ENCODE results near the gene LRP2BP. TPM values are rescaled to one million over a fixed set of nuclear protein-coding genes. Genes with fewer than 3 reads are reported as not detected.

The LRP2BP gene
- total and polyA plus RNA-seq, 5 donors from 2014 or later, result 0.54 to 3.5 (median 1.0) TPM

DNA sequence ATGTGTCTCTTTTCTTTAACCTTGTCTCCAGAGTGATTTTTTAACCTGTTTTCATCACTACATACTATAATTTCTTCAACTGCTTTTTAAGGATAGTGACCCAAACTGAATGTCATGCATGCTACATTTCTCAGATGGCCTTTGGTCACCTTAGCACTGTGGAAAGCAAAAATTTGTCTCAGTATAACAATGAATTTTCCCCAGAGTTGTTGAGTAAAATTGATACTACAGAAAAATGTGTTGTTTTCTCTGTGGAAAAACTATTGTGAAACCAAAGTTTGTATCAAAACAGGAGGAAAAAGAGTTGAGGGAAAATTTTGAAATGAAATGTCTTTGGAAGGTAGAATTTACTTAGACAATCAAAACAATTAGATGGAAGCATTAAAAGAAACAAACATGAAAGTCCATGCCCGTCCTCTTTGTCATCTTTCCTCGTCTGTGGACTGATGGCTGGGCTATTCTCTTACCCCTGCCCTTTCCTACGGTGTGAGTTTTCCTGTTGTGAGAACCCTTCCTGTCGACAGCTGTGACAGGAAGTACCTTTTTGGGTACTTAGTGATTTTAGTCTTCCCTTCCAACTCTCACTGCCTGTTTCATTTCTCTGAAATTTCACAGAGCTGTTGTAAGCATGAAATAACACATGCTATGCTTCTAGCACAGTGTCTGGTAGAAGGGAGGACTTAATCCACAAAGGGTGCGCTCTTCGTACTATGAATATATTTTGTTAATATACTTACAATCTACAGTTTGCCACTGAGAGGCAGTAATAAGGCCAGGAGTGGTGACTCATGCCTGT lies 50.8 kb downstream of the LRP2BP start:
- H3K4me1 ChIP-seq (ENCODE audit: control insufficient read depth, insufficient read depth, low read length, poor library complexity, severe bottlenecking), result peaks cover 11% of the 10 kb centered on the region
- peak overlapping the region in 1 of 4 donors; percentile 27 for H3K4me3 Mint-ChIP-seq
- H3K27me3 ChIP-seq (ENCODE audit: control insufficient read depth, insufficient read depth, low read length), result no peaks in the 10 kb centered on the region
- H3K36me3 ChIP-seq (ENCODE audit: control insufficient read depth, insufficient read depth, low read length), result peaks cover 24% of the 10 kb centered on the region
- H3K9me3 Mint-ChIP-seq, result peaks cover 0 to 1% (median 0%) of the 10 kb centered on the region in 7 donors
- DNase-seq, result peak in 1 of 3 donors; percentile 53
- peak overlapping the region; percentile 61 to 90 (median 83) for H3K27ac Mint-ChIP-seq
- peaks cover 12 to 21% (median 19%) of the 10 kb centered on the region in 4 donors for H3K4me1 Mint-ChIP-seq
- peaks cover 57% of the 10 kb centered on the region for H3K36me3 Mint-ChIP-seq
- peak overlapping the region; percentile 7 for H3K4me3 ChIP-seq (ENCODE audit: low read depth, low read length)
- no peaks in the 10 kb centered on the region for H3K27me3 Mint-ChIP-seq
- no peak overlapping the region for H3K27ac ChIP-seq (ENCODE audit: insufficient read depth, low read length, poor library complexity, severe bottlenecking)
- no peaks in the 10 kb centered on the region for H3K9me3 ChIP-seq (ENCODE audit: control insufficient read depth in 2 of 2, low read length in 2 of 2)
- no peak for ATAC-seq (ENCODE audit: low read depth in 2 of 2)

DNA sequence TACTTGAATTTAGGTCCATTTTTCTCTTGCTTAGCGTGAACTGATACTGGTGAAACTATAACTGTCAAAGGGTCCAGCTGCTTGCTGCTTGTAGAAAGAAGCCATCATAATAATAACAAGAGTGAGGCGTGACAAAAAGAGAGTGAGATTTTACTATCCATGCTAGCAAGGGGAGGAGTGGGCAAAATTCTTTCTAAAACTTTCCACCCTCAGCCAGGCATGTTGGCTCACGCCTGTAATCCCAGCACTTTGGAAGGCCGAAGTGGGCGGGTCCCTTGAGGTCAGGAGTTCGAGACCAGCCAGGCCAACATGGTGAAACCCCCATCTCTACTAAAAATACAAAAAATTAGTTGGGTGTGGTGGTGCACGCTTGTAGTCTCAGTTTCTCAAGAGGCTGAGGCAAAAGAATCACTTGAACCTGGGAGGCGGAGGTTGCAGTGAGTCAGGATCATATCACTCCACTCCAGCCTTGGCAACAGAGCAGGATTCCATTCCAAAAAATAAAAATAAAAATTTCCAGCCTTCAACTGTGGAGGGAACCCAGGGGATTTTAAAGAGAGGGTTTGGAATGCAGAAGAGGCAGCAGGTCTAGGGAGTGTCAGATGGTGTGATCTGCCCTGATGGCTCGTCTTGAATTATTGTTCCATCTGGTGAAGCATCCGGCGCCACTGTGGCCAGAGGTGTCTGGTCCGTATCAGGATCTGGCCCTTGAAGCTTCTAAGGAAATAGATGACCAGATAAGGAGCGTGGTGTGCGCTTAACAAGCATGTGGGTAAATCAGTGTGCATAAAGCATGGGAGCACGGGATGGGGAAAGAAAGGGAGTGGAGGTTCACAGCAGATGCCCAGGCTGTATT lies 51.8 kb downstream of the LRP2BP start:
- Mint-ChIP-seq H3K27ac (peak overlapping the region; percentile 61 to 90 (median 83)), H3K9me3 (peaks cover 0 to 1% (median 0%) of the 10 kb centered on the region in 7 donors), H3K36me3 (peaks cover 56% of the 10 kb centered on the region), H3K27me3 (no peaks in the 10 kb centered on the region), H3K4me3 (no peak overlapping the region), H3K4me1 (peaks cover 12 to 26% (median 24%) of the 10 kb centered on the region in 4 donors)
- peaks cover 11% of the 10 kb centered on the region for H3K4me1 ChIP-seq (ENCODE audit: control insufficient read depth, insufficient read depth, low read length, poor library complexity, severe bottlenecking)
- no peaks in the 10 kb centered on the region for H3K9me3 ChIP-seq (ENCODE audit: control insufficient read depth in 2 of 2, low read length in 2 of 2)
- no peak for DNase-seq
- H3K27ac ChIP-seq (ENCODE audit: insufficient read depth, low read length, poor library complexity, severe bottlenecking), result no peak overlapping the region
- no peak for ATAC-seq (ENCODE audit: low read depth in 2 of 2)
- no peaks in the 10 kb centered on the region for H3K27me3 ChIP-seq (ENCODE audit: control insufficient read depth, insufficient read depth, low read length)
- H3K4me3 ChIP-seq (ENCODE audit: low read depth, low read length), result no peak overlapping the region
- peaks cover 27% of the 10 kb centered on the region for H3K36me3 ChIP-seq (ENCODE audit: control insufficient read depth, insufficient read depth, low read length)

DNA sequence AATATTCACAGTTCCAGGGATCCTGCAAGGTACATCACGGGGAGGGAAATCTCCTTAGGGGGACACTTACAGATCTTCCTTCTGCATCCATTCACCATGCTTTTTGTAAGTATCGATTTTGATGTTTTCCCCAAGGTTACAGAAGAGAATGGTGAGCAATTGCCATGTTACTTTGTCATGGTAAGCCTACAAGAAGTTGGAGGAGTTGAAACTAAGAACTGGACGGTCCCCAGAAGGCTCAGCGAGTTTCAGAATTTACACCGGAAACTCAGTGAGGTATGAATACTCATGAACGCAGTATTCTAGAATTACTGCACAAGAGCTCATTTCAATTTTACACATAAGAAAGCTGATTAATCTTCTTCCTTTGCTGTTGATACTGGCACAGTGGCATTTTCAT lies 53.9 kb downstream of the LRP2BP start:
- no peak overlapping the region for H3K4me3 Mint-ChIP-seq
- Histone ChIP-seq H3K4me3 (ENCODE audit: low read depth, low read length) (no peak overlapping the region), H3K4me1 (ENCODE audit: control insufficient read depth, insufficient read depth, low read length, poor library complexity, severe bottlenecking) (peaks cover 11% of the 10 kb centered on the region), H3K36me3 (ENCODE audit: control insufficient read depth, insufficient read depth, low read length) (peaks cover 20% of the 10 kb centered on the region), H3K27ac (ENCODE audit: insufficient read depth, low read length, poor library complexity, severe bottlenecking) (no peak overlapping the region), H3K27me3 (ENCODE audit: control insufficient read depth, insufficient read depth, low read length) (no peaks in the 10 kb centered on the region), H3K9me3 (ENCODE audit: control insufficient read depth in 2 of 2, low read length in 2 of 2) (no peaks in the 10 kb centered on the region)
- H3K27ac Mint-ChIP-seq, result peak overlapping the region in 2 of 3 donors; percentile 27 to 33
- peaks cover 55% of the 10 kb centered on the region for H3K36me3 Mint-ChIP-seq
- DNase-seq (no peak), ATAC-seq (ENCODE audit: low read depth in 2 of 2) (no peak)
- peaks cover 0 to 2% (median 0%) of the 10 kb centered on the region in 7 donors for H3K9me3 Mint-ChIP-seq
- H3K27me3 Mint-ChIP-seq, result no peaks in the 10 kb centered on the region
- H3K4me1 Mint-ChIP-seq, result peaks cover 12 to 29% (median 25%) of the 10 kb centered on the region in 4 donors

DNA sequence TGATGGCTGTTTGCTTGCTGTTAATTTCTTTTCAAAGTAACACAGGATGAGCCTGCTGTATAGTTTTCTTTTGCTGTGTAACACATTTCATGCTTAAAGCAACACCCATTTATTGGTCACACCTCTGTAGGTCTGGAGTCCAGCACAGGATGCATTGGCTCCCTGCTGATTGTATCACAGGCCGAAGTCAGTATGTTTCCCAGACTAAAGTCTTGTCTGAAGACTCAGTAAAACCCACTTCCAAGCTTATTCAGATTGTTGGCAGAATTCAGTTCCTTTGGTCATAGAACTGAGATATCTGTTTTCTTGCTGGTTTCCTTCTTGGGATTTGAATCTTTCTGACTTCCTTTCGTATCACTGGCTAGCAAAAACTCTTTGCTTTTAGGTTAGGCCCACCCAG lies 54.3 kb downstream of the LRP2BP start:
- ATAC-seq (ENCODE audit: low read depth in 2 of 2) (no peak), DNase-seq (no peak)
- Mint-ChIP-seq H3K27ac (peak overlapping the region in 1 of 3 donors; percentile 33), H3K4me1 (peaks cover 12 to 29% (median 25%) of the 10 kb centered on the region in 4 donors), H3K4me3 (no peak overlapping the region), H3K27me3 (no peaks in the 10 kb centered on the region), H3K9me3 (peaks cover 0 to 2% (median 0%) of the 10 kb centered on the region in 7 donors), H3K36me3 (peaks cover 53% of the 10 kb centered on the region)
- Histone ChIP-seq H3K36me3 (ENCODE audit: control insufficient read depth, insufficient read depth, low read length) (peaks cover 17% of the 10 kb centered on the region), H3K4me1 (ENCODE audit: control insufficient read depth, insufficient read depth, low read length, poor library complexity, severe bottlenecking) (peaks cover 11% of the 10 kb centered on the region), H3K4me3 (ENCODE audit: low read depth, low read length) (no peak overlapping the region), H3K27me3 (ENCODE audit: control insufficient read depth, insufficient read depth, low read length) (no peaks in the 10 kb centered on the region), H3K9me3 (ENCODE audit: control insufficient read depth in 2 of 2, low read length in 2 of 2) (no peaks in the 10 kb centered on the region), H3K27ac (ENCODE audit: insufficient read depth, low read length, poor library complexity, severe bottlenecking) (no peak overlapping the region)

DNA sequence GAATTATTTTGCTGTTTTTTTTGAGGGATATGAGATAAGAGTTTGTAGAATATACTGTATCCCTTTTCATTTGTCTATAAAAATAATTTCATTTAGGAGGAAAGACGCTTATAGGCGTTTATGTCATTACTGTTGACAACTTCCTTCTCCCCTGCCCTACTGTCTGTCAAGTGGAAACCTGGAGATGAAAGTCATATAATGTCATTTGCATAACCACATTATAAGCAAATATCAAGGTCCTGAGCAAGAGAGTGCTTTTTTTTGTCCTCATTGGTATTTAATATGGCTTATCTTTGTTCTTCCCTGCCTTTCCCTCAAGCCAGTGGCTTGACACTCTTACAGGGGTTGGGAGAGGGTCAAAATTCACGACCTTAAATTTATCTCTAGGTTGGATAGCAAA lies 55.8 kb downstream of the LRP2BP start:
- Histone ChIP-seq H3K9me3 (ENCODE audit: control insufficient read depth in 2 of 2, low read length in 2 of 2) (no peaks in the 10 kb centered on the region), H3K27me3 (ENCODE audit: control insufficient read depth, insufficient read depth, low read length) (no peaks in the 10 kb centered on the region), H3K4me1 (ENCODE audit: control insufficient read depth, insufficient read depth, low read length, poor library complexity, severe bottlenecking) (peaks cover 4% of the 10 kb centered on the region), H3K4me3 (ENCODE audit: low read depth, low read length) (no peak overlapping the region), H3K27ac (ENCODE audit: insufficient read depth, low read length, poor library complexity, severe bottlenecking) (no peak overlapping the region), H3K36me3 (ENCODE audit: control insufficient read depth, insufficient read depth, low read length) (peaks cover 17% of the 10 kb centered on the region)
- H3K9me3 Mint-ChIP-seq, result peaks cover 0 to 2% (median 0%) of the 10 kb centered on the region in 7 donors
- H3K4me3 Mint-ChIP-seq, result no peak overlapping the region
- H3K36me3 Mint-ChIP-seq, result peaks cover 50% of the 10 kb centered on the region
- DNase-seq (peak in 1 of 3 donors; percentile 30), ATAC-seq (ENCODE audit: low read depth in 2 of 2) (no peak)
- H3K4me1 Mint-ChIP-seq, result peaks cover 8 to 23% (median 21%) of the 10 kb centered on the region in 4 donors
- H3K27ac Mint-ChIP-seq, result peak overlapping the region in 1 of 3 donors; percentile 6
- no peaks in the 10 kb centered on the region for H3K27me3 Mint-ChIP-seq

DNA sequence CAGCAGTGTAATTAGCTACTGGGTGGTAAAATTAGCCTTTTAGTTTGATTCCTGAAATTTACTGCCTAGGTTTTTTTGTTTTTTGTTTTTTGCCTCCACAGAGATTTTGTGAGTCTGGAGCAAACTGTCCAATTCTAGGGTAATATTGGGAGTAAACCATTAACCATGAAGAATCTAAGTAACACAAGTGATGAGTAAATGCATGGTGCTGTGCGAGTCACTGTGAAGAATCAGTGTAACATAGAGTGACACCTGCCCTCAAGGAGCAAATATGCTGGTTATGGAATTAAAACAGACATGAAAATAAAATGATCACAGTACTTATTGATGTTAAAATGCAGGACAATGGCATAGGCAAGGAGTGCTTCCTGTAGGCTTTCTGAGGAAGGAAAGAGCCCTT lies 60.1 kb downstream of the LRP2BP start:
- H3K4me3 Mint-ChIP-seq, result no peak overlapping the region
- H3K9me3 ChIP-seq (ENCODE audit: control insufficient read depth in 2 of 2, low read length in 2 of 2), result no peaks in the 10 kb centered on the region
- H3K36me3 Mint-ChIP-seq, result peaks cover 35% of the 10 kb centered on the region
- ATAC-seq (ENCODE audit: low read depth in 2 of 2), result no peak
- H3K27me3 ChIP-seq (ENCODE audit: control insufficient read depth, insufficient read depth, low read length), result no peaks in the 10 kb centered on the region
- no peak overlapping the region for H3K27ac ChIP-seq (ENCODE audit: insufficient read depth, low read length, poor library complexity, severe bottlenecking)
- DNase-seq, result no peak
- peaks cover 0 to 2% (median 0%) of the 10 kb centered on the region in 7 donors for H3K9me3 Mint-ChIP-seq
- H3K4me1 ChIP-seq (ENCODE audit: control insufficient read depth, insufficient read depth, low read length, poor library complexity, severe bottlenecking), result no peaks in the 10 kb centered on the region
- H3K36me3 ChIP-seq (ENCODE audit: control insufficient read depth, insufficient read depth, low read length), result peaks cover 8% of the 10 kb centered on the region
- H3K27ac Mint-ChIP-seq, result no peak overlapping the region
- H3K27me3 Mint-ChIP-seq, result no peaks in the 10 kb centered on the region
- peaks cover 0 to 23% (median 12%) of the 10 kb centered on the region in 4 donors for H3K4me1 Mint-ChIP-seq
- H3K4me3 ChIP-seq (ENCODE audit: low read depth, low read length), result no peak overlapping the region

DNA sequence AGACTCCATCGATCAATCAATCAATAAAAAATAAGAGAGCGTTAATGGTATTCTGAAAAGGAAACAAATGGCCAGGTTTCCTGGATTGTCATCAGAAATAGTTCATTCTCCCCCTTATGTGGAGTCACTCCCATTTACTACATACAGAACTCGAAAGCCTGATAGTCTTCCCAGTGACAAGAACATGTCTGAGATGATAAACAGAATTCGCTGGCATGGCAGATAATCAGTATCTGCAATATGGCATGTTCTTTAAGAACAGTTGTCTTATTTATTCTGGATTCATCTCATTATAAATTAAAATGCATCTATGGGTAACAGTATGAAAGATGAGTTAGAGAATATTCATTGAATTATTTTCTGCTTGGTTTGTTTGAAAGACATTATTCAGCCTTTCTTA lies 61.4 kb downstream of the LRP2BP start:
- H3K27ac Mint-ChIP-seq, result no peak overlapping the region
- Histone ChIP-seq H3K27ac (ENCODE audit: insufficient read depth, low read length, poor library complexity, severe bottlenecking) (no peak overlapping the region), H3K4me3 (ENCODE audit: low read depth, low read length) (no peak overlapping the region), H3K36me3 (ENCODE audit: control insufficient read depth, insufficient read depth, low read length) (peaks cover 7% of the 10 kb centered on the region), H3K4me1 (ENCODE audit: control insufficient read depth, insufficient read depth, low read length, poor library complexity, severe bottlenecking) (no peaks in the 10 kb centered on the region), H3K27me3 (ENCODE audit: control insufficient read depth, insufficient read depth, low read length) (no peaks in the 10 kb centered on the region), H3K9me3 (ENCODE audit: control insufficient read depth in 2 of 2, low read length in 2 of 2) (no peaks in the 10 kb centered on the region)
- peaks cover 0 to 21% (median 2%) of the 10 kb centered on the region in 4 donors for H3K4me1 Mint-ChIP-seq
- H3K9me3 Mint-ChIP-seq, result peaks cover 0 to 2% (median 0%) of the 10 kb centered on the region in 7 donors
- DNase-seq (no peak), ATAC-seq (ENCODE audit: low read depth in 2 of 2) (no peak)
- H3K27me3 Mint-ChIP-seq, result no peaks in the 10 kb centered on the region
- H3K4me3 Mint-ChIP-seq, result no peak overlapping the region
- H3K36me3 Mint-ChIP-seq, result peaks cover 31% of the 10 kb centered on the region

Data from CD4-positive, CD25-positive, alpha-beta regulatory T cell (primary cell).